GM19025 (cell line): ENCODE results near the gene S100A14.
A peak's percentile ranks its signal among the peaks of the same experiment; 100 is the strongest.
"Not testable (repeated sequence)": the region's sequence is repeated elsewhere in the genome, so short reads cannot be mapped to it uniquely, and the experiment has no call there.

Experiments used
- ATAC-seq: cut with Tn5 transposase; IDR thresholded peaks from one replicate; pipeline ENCODE4 v1.9.1; 2021; ENCODE audit warnings: mild to moderate bottlenecking, low read depth, moderate library complexity; ENCODE audit not compliant: unreplicated experiment

The S100A14 gene

DNA sequence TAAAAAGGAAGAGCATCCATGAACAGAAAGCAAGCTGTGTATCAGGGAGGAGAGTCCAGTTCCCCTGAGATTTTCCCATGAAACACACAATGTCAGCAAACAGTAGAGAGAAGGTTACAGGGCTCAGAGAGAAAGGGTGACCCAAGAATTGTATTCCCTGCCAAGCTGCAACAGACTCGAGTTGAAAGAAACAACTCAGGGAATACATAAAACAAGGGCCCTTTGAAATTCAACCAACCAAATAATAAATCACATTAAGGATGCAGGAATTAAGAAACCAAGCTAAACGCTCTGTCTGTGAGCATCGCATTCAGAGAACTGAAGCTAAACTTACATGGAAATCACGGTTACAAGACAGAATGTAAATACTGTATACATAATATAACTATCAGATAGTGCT, 23.4 kb downstream of the S100A14 start:
- ATAC-seq = no peak

DNA sequence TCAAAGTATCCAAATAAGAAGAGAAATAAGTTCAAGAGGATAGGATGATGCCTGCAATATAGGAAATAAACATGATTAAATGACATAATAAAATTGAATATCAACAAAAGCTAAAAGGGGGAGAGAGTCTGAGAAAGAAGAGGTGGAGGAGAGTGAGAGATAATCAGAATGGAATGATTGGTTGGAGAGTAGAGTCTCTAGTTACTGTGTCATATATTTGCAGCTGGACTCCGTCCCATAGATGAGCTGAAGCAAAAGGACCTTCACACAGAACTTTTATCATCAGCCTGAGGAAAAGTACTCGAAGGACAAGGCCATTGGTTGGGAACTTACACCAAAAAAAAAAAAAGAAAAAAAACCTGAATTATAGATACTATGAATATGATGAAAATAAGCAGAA, 27.6 kb downstream of the S100A14 start:
- ATAC-seq = no peak

DNA sequence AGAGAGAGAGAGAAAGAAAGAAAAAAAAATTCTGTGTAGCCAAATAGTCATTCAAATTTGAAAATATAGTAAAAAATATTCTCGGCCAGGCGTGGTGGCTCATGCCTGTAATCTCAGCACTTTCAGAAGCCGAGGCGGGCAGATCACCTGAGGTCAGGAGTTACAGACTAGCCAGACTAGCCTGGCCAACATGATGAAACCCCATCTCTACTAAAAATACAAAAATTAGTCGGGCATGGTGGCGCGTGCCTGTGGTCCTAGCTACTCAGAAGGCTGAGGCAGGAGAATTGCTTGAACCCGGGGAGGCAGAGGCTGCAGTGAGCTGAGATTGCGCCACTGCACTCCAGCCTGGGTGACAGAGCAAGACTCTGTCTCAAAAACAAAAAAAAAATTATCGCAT, 28.1 kb downstream of the S100A14 start:
- not testable (repeated sequence) for ATAC-seq

DNA sequence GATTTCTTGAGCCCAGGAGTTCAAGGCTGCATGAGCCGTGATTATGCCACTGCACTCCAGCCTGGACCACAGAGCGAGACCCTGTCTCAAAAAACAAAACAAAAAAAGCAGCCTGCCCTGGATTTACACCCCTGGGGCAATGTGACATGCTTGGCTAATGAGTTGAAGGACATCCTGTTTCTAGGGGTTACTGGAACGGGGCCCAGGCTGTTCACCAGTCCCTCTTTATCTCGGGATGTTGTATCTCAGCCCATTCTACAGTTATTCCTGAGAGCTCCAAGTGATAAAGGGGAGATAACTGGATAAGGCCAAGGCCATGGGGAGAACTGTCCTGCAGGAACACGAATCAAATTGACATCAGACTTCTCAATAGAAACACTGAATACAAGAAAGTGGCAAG, 28.8 kb downstream of the S100A14 start:
- ATAC-seq = no peak

DNA sequence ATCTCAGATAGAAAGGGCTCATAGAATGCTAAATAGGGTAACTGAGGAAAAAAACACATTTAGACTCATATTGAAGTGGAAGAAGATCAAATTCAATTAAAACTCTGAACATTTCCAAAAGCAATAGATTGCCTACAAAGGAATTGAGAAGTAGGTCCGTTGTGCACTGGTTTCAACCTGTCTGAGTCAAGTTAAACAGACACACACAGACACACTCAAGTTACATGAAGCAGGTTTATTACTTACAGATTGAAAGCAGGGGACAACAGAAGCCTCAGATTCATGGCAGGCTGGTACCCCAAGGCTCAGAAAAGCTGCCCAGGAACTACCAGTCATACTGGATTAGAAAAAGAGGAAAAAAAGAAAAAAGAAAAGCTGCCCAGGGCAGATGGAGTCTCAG, 29.8 kb downstream of the S100A14 start:
- ATAC-seq = no peak

DNA sequence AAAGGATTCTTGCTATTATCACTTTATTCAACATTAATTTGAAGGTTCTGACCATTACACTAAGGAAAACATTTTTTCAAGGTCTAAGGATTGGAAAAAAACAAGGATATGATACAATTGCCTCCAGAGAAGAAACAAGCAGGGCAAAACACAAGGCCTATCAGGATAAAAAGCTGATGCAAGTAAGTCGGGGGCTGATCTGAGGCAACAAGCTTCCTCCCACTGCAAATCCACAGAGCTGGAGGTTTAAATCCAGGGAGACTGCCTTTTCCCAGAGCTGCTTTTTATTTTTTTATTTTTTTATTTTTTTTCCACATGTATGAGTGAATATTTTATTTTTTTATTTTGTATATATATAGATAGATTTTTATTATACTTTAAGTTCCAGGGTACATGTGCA, 31.1 kb downstream of the S100A14 start:
- ATAC-seq = no peak

DNA sequence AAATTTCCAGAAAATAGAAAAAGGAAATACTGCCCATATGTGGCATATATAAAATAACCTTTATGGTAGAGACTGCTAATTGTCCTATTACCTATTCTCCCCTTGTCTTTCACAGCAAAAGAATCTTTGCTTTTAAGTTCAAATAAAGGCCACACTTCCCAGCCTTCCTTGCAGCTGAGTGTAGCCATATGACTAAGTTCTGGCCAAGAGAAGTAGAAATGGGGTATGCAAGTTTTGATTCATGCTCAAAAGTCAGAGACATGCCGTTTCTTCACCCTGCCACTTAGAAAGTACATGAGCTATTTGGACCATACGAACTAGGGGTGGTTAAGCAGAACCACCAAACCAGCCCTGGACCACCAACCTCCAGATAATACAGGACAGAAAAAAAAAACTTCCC, 32.1 kb downstream of the S100A14 start:
- no peak for ATAC-seq

DNA sequence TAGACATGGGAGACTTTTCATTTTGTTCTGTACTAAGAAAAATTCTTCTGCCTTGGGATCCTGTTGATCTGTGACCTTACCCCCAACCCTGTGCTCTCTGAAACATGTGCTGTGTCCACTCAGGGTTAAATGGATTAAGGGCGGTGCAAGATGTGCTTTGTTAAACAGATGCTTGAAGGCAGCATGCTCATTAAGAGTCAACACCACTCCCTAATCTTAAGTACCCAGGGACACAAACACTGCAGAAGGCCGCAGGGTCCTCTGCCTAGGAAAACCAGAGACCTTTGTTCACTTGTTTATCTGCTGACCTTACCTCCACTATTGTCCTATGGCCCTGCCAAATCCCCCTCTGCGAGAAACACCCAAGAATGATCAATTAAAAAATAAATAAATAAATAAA, 32.6 kb downstream of the S100A14 start:
- not testable (repeated sequence) for ATAC-seq

DNA sequence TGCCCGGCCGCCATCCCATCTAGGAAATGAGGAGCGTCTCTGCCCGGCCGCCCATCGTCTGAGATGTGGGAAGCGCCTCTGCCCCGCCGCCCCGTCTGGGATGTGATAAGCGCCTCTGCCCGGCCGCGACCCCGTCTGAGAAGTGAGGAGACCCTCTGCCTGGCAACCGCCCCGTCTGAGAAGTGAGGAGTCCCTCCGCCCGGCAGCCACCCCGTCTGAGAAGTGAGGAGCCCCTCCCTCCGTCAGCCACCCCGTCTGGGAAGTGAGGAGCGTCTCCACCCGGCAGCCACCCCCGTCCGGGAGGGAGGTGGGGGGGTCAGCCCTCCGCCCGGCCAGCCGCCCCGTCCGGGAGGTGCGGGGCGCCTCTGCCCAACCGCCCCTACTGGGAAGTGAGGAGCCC, 33.3 kb downstream of the S100A14 start:
- not testable (repeated sequence) for ATAC-seq

DNA sequence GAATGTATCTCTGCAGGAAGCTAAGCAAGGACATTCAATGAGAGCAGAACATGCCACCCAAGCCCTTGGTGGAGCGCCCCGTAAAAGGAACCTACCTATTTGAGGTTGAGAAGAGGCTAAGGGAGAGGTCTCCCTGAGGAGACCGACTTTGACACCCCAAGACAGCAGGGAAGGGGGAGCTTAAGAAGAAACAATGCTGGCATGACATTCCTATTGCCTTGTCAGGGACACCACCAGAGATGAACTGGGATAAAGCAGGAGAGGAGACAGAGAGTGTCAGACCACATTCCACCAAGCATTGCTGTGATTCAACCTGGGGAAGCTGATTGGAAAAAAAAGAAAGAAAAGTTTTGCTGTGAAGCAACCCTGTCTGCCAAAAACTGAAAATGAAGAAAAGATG, 37.2 kb downstream of the S100A14 start:
- no peak for ATAC-seq

DNA sequence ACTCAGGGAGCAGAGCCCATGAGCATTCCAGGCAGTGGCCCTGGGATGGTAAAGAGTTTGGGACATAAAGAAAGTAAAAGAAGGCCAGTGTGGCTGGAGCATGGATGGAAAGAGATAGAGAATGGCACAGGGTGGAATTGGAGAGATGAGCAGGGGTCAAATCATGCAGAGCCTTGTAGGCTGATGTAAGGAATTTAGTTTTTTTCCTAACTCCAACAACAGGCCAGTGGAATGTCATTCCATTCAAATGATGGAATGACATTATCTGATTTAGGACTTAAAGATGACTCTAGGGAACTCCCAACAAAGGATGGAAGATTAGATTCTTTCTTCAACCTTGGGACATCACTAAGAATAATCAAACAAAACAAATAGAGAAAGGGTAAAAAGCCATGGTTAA, 37.6 kb downstream of the S100A14 start:
- ATAC-seq = no peak

DNA sequence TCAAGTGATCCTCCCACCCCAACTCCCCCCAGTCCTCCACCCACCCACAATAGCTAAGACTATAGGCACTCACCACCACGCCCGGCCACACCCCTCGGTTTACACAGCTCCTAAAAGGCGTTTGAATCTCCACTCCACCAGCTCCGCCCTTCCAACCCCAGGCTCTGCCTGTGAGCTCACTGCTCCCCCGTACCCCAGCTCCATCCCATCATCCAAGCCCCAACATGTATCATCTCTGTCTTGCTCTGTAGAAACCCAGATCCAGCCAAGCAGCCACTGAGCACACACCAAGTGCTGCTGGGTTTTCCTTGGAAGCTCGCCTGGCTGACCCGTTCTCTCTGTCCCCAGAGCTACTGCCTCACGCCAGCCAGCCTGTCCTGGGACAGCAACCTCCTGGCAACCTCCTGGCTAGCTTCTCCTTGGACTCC, 38.5 kb downstream of the S100A14 start:
- no peak for ATAC-seq

DNA sequence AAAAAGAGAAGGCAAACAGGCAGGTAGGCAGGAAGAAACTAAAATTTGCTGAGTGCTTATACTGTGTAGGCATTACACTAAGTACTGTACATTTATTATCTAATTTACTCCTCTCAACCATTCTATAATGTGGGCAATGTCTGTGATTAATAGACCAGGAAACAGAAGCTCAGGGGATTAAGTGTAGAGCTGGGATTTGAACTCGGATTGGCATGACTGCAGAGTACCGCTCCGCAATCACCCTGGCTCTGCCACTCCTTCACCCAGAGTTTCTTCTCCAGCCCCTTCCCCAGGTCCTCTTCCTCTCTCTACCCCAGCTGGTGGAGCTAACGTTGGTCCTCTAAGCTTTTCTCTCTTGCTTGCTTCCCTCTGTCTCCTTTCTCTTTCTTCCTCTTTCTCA, 39.0 kb downstream of the S100A14 start:
- no peak for ATAC-seq

DNA sequence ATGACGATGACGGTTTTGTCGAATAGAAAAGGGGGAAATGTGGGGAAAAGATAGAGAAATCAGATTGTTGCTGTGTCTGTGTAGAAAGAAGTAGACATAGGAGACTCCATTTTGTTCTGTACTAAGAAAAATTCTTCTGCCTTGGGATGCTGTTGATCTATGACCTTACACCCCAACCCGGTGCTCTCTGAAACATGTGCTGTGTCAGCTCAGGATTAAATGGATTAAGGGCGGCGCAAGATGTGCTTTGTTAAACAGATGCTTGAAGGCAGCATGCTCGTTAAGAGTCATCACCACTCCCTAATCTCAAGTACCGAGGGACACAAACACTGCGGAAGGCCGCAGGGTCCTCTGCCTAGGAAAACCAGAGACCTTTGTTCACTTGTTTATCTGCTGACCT, 40.6 kb downstream of the S100A14 start:
- ATAC-seq = not testable (repeated sequence)

DNA sequence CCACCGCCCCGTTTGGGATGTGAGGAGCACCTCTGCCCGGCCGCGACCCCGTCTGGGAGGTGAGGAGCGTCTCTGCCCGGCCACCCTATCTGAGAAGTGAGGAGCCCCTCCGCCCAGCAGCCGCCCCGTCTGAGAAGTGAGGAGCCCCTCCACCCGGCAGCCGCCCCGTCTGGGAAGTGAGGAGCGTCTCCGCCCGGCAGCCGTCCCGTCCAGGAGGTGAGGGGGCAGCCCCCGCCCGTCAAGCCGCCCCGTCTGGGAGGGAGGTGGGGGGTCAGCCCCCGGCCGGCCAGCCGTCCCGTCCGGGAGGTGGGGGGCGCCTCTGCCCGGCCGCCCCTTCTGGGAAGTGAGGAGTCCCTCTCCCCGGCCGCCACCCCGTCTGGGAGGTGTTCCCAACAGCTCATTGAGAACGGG, 41.0 kb downstream of the S100A14 start:
- not testable (repeated sequence) for ATAC-seq

DNA sequence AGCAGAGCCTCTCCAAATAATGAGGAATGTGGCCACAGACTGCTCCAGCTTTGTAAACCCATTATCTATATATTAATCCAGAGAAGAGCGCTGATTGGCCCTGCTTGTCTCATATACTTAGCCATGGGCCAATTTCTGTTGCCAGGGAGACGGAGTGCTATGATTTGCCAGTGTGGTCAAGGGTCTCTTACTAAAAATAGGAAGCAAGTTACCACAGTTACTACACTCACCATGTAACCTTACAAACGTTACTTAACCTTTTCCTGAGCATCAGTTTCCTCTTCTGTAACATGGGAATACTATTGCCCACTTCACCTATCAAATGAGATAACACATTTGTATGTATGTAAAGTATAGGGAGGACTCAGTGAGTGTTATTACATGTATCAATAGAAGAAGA, 42.8 kb downstream of the S100A14 start:
- no peak for ATAC-seq

DNA sequence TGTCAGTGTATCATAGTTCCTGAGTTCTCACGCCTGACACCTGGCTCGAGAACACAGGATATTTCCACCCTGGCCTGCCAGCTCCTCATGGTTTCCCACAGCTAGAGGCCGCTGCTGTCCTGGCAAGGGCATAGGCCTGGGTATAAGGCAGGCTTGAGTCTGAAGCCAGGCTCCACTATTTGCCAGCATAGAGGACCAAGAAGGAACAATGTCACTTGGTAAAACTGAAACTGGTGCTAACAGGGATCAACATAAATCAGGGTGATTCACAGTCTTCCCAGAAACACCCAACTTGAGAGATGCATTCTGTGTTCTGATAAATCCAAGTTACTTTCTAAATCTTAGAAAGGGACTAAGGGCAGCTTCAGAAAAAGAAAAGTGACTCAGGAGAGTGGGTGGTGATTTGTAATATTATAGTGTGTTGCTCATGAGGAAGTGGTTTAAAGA, 43.5 kb downstream of the S100A14 start:
- peak; percentile 58 for ATAC-seq

DNA sequence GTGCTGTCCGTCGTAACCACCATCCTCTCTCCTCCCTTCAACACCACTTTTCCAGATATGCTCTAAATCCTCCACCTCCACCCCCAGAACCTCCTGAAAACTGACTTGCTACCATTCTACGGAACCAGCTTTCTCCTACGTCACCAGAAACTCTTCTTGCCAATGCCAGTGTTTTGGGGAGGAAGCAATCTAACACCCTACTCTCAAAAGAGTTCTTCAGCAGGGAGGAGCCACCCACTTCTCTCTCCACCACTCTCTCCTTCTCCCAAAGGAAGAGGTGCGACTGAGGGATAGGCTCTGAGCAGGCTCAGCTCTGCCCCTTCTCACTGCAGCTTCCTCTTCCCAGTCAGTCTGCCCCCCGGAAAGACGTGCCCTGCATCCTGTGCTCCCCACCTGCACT, 44.4 kb downstream of the S100A14 start:
- no peak for ATAC-seq

DNA sequence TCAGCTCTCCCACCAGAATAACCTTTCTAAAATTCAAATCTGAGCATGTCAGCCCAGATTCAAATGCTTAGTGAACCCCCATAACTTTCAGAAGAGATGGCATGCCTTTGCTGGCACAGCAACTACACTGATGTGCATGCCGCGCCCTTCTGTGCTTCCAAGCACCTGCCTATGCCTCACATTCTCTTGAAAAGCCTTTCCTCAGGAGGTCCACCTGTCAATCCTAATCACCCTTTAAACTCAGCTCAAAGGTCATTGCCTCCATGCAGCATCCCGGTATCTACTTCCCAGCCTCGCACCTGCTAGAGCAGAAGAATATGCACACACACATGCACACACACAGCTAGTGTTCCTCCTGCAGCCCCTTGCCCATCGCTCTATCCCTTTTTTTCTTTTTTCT, 45.3 kb downstream of the S100A14 start:
- ATAC-seq = no peak

DNA sequence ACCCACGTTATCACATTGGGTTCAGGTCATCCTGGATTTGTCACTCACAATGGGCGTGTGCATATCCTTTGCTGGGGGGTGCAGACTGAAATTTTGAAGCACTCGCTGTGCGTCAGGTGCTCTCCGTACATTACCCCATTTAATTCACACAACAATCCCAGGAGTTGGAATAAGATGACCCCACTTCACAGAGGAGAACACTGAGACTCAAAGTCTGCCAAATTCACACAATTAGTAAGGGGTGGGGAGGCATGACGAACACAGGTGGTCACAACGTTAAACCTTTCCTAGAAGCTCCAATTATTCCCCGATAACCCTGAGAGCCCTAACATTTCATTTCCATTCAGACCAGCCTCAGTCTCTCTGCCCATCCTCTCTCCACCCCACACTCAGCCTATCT, 46.7 kb downstream of the S100A14 start:
- ATAC-seq = no peak

DNA sequence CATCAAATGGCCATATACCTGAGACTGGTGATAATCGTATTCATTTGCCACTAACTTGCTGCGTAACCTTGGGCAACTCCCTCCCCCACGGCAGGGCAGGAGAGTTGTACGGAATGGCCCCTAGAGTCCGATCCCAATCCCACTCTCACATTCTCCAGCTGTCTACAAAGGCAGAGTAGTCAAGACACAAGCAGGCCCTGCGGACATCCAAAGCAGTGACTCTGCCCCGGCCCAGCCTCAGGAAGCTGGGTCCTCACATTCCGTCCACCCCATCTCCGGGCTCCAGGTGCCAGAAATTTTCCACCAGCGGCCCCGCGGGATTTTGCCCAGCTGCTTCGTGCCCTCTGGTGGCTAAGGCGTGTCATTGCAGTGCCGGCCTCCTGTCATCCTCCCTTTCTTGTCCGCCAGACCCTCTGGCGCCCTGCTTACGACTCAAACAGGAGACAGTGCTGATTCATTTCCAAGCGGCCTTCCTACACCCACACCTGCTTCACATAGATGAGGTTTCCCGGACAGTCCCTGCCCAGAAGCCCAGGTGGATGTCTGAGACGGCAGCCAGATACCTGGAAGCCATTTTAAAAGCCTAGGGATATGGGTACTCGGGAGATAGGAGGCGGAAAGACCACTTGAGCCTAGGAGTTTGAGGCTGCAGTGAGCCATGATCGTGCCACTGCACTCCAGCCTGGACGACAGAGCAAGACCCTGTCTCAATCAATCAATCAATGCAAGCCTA, 47.6 kb downstream of the S100A14 start:
- no peak for ATAC-seq

DNA sequence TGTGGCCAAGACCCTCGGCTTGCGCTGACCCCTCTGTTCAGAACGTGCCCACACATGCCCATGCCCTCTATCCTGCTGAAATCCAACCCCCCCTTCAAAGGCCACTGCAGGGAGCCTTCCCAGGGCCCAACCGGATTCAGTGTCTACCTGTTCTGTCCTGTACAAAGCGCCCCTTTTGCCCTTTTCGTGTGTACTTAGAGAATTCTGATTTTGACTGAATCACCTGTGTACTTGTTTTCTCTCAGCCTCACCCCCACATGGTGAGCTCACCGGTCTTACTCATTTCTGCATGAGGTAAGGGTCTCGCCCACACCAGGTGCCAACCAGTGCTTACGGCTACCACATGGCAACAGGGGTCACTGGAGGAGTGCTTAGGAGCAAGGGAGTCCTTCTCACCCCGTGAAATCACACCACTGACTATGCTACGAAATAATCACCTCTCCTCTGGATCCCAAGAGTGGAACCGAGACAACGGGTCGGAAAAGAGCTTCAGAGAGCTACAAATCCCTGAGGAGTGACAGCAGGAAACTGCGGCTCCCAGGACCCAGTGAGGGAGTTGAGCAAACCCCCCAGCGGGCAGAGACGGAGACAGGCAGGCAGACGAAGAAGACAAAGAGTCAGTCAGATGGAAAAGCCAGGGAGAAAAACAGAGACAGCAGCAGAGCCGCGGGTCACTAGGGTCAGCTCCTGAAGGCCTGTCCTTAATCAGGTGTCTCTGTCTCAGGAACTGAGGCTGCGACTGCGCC, 48.3 kb downstream of the S100A14 start:
- ATAC-seq = no peak
